HG02642 (cell line): ENCODE results near the gene HSBP1L1.

Experiments used
- ATAC-seq: cut with Tn5 transposase; IDR thresholded peaks from one replicate; pipeline ENCODE4 v1.9.1; 2021; ENCODE audit warnings: mild to moderate bottlenecking; ENCODE audit not compliant: unreplicated experiment, poor library complexity

HSBP1L1 gene

DNA sequence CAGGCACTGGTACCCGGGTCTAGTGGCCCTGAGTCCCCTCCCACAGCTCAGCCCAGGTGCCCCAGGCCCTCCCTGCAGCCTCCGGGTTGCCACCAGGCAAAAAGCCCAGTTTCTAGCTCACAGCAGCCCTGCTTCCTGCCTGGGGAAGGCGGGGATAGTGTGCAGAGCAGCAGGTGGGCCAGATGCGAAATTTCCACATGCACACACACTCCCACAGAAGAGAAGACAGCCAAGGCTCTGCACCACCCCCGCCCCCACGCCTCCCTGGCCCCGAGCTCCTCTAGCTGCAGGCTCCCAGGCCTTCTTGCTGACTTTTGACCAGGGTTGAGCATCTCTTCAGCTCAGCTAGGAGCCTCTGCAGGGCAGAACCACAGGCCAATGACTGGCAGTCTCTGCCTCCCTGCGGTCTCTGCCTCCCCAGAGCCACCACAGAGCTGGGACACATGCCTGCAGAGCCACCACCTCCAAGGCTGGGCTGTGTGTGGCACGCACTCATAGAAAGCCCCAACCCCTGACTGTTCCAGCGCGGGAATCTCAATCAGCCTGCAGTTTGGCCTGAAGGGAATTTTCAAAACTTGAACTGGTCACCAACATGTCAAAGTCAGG lies 20.2 kb upstream of the HSBP1L1 start:
- peak; percentile 56 for ATAC-seq

DNA sequence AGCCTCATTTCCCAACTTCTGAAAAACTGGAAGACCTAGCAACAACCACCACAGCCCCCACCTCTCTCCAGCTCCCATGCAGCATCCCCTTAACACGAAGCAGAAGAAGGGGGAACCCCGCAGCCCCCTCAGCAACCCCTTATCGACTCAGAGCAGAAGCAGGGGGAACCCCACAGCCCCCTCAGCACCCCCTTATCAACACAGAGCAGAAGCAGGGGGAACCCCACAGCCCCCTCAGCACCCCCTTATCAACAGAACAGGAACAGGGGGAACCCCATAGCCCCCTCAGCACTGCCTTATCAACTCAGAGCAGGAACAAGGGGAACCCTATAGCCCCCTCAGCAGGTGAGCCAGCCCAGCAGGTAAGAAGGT lies 19.7 kb upstream of the HSBP1L1 start:
- peak; percentile 1 for ATAC-seq

DNA sequence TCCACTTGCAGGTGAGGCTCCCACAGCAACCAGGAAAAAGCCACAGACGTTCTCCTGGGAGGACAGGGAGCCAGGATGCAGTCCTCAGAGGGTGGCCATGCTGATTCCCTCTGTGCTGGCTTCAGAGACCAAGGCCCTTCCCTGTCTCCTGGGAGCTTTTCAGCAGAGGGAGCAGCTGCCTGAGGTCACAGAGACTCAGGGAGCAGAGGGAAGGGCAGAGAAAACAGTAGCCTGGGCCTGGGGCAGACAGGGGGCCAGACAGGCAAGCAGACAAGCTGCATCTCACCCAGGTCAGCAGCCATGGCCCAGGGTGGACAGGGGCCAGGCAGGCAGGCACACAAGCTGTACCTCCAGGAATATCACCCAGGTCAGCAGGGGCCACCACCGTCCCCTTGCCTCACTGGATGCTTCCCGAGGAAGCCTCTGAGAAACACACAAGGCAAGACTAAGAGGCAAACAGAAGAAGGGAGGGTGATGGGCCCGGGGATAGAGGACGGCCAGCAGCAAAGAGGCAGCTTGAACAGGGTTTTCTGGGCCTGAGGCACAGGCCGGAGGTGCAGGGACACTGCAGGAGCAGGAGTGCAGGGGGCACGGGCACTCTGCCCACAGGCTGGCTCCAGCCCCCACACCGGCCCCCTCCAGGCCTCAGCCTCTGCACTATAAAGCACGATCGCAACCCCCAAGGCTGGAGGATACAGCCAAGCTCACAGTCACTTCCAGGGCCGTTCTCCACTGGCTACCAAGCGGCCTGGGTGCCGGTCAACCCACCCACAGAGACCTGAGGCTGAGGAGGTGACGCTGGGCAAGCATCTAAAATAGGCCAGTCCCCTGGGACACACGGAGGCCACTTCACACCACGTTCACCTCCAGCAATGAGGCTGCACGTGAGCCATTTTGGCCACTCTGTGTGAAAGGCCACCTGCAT lies 19.1 kb upstream of the HSBP1L1 start:
- ATAC-seq: no peak

DNA sequence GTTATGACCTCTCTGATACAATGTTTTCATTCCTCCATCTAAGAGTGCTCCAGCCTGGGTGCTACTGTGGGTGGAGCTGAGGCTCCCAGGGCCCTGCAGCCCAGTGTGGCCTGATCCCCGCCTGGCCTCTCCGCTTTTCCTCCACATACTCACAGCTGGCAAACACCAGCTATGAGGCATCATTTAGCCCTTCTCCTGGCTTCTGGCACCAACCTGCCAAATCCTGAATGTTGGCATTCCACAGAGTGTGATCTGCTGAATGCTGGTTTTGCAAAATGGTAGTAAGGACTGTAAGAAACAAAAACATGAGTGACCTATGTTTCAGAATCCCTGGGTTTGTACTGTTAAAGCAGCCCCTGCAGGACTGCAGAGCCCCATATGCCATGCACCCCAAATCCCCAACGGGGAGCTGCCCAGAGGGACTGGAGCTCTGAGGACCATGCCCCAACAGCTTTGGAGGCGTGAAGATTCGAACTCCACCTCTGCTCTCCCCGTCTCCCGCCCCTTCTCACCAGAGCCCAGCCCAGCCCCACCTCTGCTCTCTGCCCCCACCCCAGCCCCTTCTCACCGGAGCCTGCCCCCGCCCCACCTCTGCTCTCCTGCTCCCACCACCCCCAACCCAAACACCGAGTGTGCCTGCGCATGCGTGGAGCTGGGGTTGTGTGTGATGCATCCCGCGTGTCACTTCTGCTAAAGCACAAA lies 17.2 kb upstream of the HSBP1L1 start:
- no peak for ATAC-seq

DNA sequence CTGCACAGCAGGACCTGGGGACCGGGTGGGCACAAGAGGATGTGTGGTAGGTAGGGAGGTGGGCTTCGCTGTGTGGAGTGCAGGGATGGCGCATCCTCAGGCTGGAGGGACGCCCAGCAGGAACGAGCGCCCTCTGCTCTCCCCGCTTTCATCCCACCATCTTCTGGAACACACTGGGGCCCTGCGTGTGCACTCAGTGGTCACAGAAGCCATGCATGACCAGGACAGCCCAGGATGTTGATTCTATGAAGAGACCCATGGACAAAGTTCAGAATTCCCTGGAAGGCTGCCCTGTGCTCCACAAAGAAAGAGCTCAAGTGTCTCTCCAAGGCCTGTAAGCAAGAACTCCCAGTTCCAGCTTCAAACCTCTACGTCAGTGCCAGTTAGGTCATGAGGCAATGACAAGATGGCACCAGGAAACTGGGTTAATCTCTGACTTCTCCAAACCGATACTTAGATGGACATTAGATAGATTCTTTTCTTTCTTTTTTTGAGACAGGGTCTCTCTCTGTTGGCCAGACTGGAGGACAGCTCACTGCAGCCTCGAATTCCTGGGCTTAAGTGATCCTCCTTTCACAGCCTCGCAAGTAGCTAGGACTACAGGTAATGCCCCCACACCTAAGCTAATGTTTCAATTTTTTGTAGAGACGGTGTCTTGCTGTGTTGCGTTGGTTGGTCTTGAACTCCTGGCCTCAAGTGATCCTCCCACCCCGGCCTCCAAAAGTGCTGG lies 16.4 kb upstream of the HSBP1L1 start:
- ATAC-seq: no peak

DNA sequence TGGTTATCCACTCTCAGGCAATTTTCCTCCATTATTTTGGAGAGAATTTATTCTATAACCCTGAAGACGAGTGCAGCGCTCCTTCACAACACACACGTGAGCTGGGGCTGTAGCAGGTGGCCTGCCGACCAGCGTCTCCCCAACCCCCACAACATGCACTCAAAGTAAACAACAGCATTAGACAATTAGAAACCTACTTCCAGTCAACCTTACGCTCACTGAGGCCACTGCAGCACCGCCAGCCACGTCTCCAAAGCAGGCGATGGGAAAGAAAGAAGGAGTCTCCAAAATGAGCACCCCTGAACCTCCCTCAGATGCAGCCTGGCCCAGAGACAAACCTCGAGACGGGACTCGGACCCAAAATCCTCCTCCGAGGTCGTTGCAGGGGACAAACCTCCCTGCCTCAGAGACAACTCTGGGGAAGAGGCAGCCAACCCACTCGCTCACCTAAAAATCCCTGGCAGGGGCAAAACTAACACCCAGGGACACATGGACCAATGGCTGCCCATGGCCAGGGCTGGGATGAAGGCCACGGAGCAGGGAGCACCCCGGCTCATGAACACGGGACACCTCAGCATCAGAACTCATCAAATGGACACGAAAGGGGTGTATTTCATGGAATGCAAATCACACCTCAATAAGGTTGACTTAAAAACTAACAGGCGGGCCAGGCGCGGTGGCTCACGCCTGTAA lies 15.6 kb upstream of the HSBP1L1 start:
- ATAC-seq: no peak

DNA sequence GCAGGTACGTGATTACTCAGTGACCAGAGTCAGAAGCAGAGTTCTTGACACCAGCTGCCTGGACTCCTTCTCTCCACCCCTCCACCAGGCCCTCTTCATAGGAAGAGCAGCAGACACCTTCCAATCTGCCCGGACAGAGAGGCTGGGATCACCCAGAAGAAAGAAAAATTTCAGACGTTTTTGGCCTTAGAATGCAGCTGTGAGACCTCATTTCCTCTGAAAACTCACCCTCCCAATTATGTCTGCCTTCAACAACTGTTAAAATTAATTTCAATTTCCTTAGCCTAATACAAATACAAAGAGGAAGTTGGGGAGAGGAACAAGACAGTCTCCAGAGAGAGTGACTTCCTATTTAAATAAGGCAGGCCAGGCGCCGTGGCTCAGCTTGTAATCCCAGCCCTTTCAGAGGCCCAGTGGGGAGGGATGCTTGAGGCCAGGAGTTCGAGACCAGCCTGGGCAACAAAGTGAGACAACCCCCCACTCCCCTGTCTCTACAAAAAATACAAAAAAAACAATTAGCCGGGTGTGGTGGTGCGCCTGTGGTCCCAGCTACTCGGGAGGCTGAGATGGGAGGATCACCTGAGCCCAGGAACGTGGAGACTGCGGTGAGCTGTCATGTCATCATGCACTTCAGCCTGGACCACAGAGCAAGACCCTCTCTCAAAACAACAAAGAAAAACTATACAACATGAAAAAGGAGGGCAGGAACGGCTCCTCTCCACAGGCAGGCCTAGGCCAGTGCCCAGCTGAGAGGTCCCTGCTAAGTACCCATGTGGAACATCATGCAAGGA lies 14.6 kb upstream of the HSBP1L1 start:
- no peak for ATAC-seq

DNA sequence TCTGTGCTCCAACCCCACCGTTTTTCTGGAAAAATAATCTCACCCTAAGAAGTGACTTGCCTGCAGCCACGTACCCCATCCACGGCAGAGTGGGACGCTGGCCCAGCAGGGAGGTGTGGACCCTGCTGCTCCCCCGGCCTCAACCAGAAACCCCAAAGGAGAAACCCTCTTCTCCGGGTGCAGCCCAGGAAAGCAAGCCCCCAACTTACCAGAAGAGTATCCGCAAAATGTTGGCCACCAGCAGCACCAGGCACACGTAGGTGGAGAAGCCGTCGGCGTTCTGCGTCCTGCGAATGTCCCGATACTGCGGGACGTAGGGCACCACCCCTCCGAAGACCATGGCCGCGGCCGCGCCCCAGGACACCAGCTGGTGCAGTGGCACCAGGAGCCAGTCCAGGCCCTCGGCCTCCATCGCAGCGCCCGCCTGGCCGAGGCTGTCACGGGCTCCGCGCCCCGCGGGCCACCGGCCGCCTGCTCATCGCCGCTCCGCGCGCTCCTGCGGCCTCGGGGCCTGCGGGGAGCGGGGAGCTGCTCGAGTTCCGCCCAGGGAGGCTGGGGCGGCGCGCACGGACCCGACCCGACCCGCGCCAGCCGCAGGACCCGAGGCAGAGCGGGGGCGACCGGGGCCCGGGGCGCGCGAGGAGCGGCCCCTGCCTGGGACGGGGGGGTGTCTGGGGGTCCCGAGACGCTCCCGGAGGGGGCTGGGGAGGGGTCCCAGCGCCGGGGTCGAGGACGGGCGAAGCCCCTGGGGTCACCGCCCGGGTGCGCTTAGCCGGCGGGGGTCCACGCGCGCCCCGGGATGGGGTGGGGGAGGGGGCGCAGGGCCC lies 13.7 kb upstream of the HSBP1L1 start:
- peak; percentile 27 for ATAC-seq

DNA sequence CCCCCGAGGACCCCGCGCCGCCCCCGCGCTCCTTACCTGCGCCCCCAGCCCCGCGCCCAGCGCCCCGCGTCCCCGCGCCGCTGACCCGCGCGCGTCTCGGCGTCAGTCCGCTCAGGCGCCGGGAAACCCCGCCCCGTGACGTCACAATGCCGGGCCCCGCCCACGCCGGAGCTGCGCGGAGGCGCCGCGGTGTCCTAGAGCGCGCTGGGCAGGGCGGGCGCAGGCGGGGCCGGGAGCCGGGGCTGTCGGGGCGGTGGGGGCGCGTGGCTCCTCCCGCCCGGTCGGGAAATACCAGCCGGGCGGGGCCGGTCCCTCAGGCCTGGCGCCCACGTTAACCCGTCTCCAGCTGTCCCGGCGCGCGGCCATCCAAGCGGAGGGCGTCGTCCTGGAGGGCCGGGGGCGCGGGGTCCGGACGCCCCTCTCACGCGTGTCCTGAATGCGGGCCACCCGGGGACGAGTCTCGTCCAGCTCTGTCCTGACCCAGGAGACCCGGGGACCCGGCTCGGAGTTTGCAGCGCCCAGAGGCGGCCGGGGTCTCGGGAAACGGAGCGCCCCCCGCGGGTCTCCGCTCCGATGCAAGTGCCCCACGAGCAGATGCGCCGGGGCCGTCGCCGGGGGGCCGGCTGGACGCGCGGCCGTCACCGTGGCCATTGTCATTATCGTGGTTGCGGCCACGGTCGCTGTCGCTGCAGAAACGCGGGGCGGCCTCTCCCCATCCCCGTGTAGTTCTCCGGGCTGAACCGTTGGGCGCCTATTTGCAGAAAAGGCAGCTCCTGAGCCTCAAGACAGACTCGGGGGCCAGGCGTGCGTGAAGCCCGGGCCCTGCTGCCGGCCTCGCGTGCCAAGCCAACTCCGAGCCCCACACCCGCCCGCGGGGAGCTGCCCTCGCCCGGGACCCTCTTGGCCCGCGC lies 12.6 kb upstream of the HSBP1L1 start, which contains the start of gene SLC66A2:
TSS of gene SLC66A2 (minus strand) at position 109 of the 911 bp plus-strand sequence. CDS start 727 bp downstream, outside the sequence.
- peak; percentile 83 for ATAC-seq

DNA sequence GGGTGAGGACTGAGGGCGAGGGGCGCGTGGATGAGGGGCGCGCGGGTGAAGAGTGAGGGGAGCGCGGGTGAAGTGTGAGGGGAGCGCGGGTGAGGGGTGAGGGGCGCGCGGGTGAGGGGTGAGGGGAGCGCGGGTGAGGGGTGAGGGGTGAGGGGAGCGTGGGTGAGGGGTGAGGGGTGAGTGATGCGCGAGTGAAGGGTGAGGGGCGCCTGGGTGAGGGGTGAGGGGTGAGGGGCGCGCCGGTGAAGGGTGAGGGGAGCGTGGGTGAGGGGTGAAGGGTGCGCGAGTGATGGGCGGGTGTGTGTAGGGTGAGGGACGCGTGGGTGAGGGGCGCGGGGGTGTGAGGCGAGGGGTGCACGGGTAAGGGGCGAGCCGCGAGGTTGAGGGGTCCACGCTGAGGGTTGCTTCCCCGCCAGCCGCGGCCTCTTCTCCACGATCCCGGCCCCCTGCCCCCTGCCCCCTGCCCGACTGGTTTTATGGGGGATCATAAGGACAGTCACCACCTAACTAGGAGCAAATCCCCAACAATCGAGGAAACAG lies 11.9 kb upstream of the HSBP1L1 start:
- ATAC-seq: no peak

DNA sequence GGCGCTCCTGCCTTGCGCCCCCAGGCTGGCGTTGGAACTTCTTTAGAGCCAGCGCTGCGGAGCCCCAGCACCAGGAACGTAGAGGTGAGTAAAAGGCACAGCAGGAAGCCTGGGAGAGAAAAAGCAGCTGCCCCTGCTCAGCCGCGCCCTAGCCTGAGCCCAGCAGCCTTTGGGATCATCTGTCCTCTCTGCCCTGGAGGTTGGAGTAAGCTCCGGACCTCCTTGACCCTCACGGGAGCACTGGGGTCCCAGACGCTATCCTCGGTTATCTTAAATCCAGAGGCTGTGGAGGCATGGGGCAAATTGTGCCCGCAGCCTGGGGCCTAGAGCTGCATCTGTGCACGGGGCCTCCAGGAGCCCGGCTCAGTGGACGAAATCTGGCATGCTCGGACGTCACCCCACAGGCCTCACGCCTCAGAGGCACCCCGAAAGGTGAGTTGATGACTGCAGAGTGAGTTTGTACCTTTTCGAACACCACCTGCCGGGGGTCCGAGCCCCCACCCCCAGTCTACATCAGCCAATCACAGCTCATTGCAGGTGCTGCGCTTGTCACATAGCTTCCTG lies 11.4 kb upstream of the HSBP1L1 start:
- ATAC-seq: no peak

DNA sequence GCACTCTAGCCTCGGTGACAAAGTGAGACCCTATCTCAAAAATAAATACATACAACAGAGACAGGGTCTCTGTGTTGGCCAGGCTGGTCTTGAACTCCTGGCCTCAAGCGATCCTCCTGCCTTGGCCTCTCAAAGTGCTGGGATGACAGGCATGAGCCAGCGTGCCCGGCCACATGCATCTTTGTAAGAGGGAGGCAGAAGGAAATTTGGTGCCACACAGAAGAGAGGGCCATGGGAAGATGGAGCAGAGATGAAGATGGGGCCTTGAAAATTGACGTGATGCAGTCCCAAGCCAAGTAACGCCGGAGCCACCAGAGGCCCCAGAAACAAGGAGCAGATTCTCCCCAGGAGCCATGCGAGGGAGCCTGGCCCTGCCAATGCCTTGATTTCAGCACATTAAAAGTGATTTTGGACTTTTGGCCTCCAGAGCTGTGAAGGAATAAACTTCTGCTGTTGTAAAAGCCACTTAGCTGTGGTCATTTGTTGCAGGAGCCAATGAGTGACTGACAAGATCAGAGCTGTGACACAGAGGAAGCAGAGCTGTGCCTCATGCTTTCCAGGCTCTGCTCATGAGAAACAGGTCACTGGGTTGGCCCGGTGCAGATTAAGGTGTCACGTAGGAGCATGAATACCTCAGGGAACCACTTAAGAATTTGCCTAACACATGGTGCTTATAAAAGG lies 10.3 kb upstream of the HSBP1L1 start:
- no peak for ATAC-seq

DNA sequence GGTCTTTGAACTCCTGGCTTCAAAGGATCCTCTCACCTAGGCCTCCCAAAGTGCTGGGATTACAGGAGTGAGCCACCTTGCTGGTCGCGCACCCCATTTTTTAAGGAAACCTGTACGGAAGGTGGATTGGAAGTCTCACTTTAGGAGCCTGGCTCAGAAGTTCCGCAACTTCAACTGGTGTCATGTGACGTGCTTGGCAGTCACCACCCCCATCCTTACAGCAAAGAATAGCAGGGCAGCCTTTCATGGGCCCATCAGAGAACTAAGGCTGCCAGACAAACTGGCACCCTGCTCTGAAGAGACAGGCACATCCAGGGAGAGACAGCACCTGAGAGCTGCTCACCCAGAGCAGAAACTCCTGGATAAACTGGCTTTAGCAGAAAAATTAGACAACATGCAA lies 9.7 kb upstream of the HSBP1L1 start:
- no peak for ATAC-seq

DNA sequence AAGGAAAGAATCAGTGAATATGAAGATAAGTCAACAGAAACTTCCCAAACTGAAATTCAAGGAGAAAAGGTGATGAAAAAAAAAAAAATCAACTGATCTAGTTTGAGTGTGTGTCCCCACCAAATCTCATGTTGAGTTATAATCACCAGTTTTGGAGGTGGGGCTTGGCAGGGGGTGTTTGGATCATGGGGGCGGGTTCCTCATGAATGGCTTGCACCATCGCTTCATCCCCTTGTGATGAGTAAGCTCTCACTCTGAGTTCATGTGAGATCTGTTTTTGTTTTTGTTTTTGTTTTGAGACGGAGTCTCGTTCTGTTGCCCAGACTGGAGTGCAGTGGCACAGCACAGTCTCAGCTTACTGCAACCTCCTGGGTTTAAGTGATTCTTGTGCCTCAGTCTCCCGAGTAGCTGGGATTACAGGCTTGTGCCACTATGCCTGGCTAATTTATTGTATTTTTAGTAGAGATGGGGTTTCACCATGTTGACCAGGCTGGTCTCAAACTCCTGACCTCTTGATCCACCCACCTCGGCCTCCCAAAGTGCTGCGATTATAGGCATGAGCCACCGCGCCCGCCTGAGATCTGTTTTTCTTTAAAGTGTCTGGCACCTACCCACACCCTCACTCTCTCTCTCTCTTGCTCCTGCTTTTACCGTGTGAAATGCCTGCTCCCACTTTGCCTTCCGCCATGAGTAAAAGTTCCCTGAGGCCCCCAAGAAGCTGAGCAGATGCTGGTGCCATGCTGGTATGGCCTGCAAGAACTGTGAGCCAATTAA lies 9.0 kb upstream of the HSBP1L1 start:
- no peak for ATAC-seq

DNA sequence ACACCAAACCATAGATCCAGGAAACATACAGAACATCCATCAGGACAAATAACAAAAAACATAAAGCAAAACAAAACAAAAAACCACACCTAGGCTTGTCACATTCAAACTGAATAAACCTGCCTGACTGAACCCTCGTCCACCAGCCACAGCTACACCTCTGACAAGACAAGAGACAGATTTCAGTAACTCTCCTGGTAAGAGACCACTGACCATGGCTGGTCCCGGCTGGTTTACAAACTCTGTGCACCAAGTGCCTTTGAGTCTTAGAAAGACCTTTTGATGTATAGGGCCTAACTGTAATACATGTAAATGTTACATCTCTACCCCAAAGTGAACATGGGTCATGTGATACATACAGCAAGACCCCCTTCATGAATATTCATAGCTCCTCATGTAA lies 8.2 kb upstream of the HSBP1L1 start:
- ATAC-seq: no peak
